KOPT-K1 (cell line): ENCODE results near the gene NLN.
"Not testable (repeated sequence)": the region's sequence is repeated elsewhere in the genome, so short reads cannot be mapped to it uniquely, and the experiment has no call there.

ENCODE experiments used
- H3K27ac ChIP-seq: fragments of 200-600 bp; sonication (generic); 2 replicates; pipeline ENCODE4 v1.5.1; 2016; ENCODE audit warnings: antibody characterized with exemption, mild to moderate bottlenecking, low read depth, low read length; ENCODE audit not compliant: poor library complexity, severe bottlenecking
- H3K36me3 ChIP-seq: fragments of 200-600 bp; sonication (generic); 2 replicates; pipeline ENCODE4 v1.5.1; 2017; ENCODE audit warnings: antibody characterized with exemption, mild to moderate bottlenecking, low read length, moderate library complexity; ENCODE audit not compliant: insufficient read depth
- H3K9me3 ChIP-seq: fragments of 200-600 bp; sonication (generic); 2 replicates; pipeline ENCODE4 v1.5.1; 2017; ENCODE audit warnings: antibody characterized with exemption, low read length, mild to moderate bottlenecking; ENCODE audit not compliant: insufficient read depth, poor library complexity, severe bottlenecking

Gene NLN

GRCh38 chr5:65866837-65867521, 145.0 kb downstream of the NLN start:
- no peak overlapping the region for H3K27ac ChIP-seq
- H3K9me3 ChIP-seq = peaks cover 5% of the 10 kb centered on the region
- H3K36me3 ChIP-seq = no peaks in the 10 kb centered on the region

DNA sequence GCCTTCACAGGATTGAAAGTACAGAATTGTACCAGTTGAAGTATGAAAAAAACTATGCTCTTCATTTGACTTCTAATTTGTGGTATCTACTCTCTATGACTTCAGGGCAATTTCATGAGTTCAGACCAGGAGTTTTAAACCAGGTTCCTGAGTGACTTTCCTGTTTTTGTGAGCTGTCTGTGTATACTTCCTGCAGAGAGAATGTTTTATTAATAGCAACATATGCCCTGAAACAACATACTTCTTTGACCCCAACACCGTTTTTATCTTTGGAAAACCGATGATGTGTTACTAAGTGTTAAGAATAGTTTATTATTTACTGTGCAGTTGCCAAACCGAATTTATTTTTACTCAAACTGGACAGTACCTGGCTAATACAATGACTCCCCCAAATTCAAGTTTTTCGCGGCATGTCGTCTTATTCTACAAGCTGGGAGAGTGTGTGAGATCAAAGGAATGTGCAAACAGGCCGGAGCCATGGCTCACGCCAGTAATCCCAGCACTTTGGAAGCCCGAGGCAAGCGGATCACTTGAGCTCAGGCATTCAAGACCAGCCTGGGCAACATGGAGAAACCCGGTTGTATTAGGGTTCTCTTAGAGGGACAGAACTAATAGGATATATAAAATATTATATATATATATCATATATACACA, 145.7 kb downstream of the NLN start:
- Histone ChIP-seq H3K36me3 (no peaks in the 10 kb centered on the region), H3K27ac (no peak overlapping the region), H3K9me3 (peaks cover 5% of the 10 kb centered on the region)

DNA sequence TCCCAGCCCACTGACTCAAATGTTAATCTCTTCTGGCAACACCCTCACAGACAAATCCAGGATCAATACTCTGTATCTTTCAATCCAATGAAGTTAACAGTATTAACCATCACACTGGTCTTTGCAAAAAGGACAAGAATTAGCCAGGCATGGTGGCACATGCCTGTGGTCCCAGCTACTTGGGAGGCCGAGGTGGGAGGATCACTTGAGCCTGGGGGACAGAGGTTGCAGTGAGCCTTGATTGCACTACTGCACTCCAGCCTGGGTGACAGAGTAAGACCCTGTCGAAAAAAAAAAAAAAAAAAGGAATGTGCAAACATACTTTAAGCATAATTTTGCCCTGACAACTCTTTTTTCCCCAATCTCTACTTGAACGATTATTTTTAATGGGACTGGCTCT, 146.5 kb downstream of the NLN start:
- Histone ChIP-seq H3K36me3 (no peaks in the 10 kb centered on the region), H3K9me3 (peaks cover 5% of the 10 kb centered on the region), H3K27ac (no peak overlapping the region)

GRCh38 chr5:65871182-65871581, 149.2 kb downstream of the NLN start:
- Histone ChIP-seq H3K9me3 (peaks cover 5% of the 10 kb centered on the region), H3K36me3 (no peaks in the 10 kb centered on the region), H3K27ac (no peak overlapping the region)

GRCh38 chr5:65871776-65872175, 149.8 kb downstream of the NLN start:
- H3K9me3 ChIP-seq, H3K36me3 ChIP-seq, H3K27ac ChIP-seq: not testable (repeated sequence)

GRCh38 chr5:65873181-65873750, 151.3 kb downstream of the NLN start:
- H3K36me3 ChIP-seq = no peaks in the 10 kb centered on the region
- H3K9me3 ChIP-seq = peaks cover 9% of the 10 kb centered on the region
- H3K27ac ChIP-seq = no peak overlapping the region

DNA sequence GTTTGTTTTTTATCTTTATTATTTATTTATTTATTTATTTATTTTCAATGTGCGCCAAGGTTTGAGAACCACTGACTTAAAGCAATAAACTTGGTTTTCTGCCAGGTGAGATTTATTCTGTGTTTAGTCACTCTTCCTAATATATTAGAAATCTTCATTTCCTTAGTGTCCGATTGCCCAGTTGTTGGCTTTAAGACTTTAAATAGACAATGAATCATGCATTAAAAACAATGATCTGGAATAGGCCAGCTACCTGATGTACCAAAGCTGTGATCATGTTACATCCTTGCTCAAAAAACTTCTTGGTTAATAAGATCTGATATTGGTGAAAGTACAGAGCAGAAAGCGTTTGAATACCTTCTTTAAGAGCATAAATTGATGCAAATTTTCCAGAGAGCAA, 152.2 kb downstream of the NLN start:
- H3K9me3 ChIP-seq = peaks cover 9% of the 10 kb centered on the region
- no peak overlapping the region for H3K27ac ChIP-seq
- H3K36me3 ChIP-seq = no peaks in the 10 kb centered on the region

- peaks cover 7% of the 10 kb centered on the region for H3K9me3 ChIP-seq
- H3K36me3 ChIP-seq = no peaks in the 10 kb centered on the region
- no peak overlapping the region for H3K27ac ChIP-seq
These were observed 154.5 kb downstream of the NLN start for GRCh38 chr5:65876496-65876895.

DNA sequence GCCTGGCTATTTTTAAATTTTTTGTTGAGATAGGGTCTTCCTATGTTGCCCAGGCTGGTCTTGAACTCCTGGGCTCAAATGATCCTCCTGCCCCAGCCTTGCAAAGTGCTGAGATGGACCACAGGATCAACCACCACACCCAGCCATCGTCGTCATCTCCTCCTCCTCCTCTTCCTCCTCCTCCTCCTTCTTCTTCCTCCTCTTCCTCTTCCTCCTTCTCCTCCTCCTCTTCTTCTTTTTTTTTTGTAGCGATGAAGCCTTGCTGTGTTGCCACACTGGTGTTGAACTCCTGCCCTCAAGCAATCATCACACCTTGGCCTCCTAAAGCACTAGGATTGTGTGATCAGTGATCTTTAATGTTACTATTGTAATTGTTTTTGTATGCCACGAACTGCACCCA, 155.0 kb downstream of the NLN start:
- no peaks in the 10 kb centered on the region for H3K36me3 ChIP-seq
- H3K9me3 ChIP-seq = peaks cover 4% of the 10 kb centered on the region
- H3K27ac ChIP-seq = no peak overlapping the region
